IMR-90 (cell line): Measurements from ENCODE around the gene CNBD2. TPM values are rescaled to one million over a fixed set of nuclear protein-coding genes. Genes with fewer than 3 reads are reported as not detected.
A peak's percentile ranks its signal among the peaks of the same experiment; 100 is the strongest.

Source experiments
- ATAC-seq: fragments of 200-7000 bp; cut with Tn5 transposase; 2 replicates; pipeline ENCODE4 v1.9.1; 2020; ENCODE audit warnings: low read depth, mild to moderate bottlenecking, moderate library complexity
- BruUV-seq: library from RNA; stranded (reverse); fragments of 400-500 nt; replicated peaks from 2 replicates; lab custom pipeline; 2021; lab: Mats Ljungman, UMichigan
- CTCF ChIA-PET: fragments of 300-600 bp; formaldehyde crosslinking; extraction: SDS; loops from one replicate; lab custom pipeline; 2021; ENCODE audit warnings: antibody characterized with exemption; lab: Yijun Ruan, JAX
- POLR2A ChIA-PET: fragments of 300-600 bp; sonication (Branson Sonifier 250); formaldehyde crosslinking; loops from one replicate; lab custom pipeline; 2022; ENCODE audit warnings: antibody characterized with exemption; ENCODE audit not compliant: unreplicated experiment; lab: Charles Lee
- DNase-seq: peaks from one replicate; pipeline ENCODE4 v3.0.0; 2013
- H2AFZ ChIP-seq: replicated peaks from 2 replicates; pipeline ENCODE3; 2013; ENCODE audit warnings: low read length, mild to moderate bottlenecking; ENCODE audit not compliant: poor library complexity
- H2AK5ac ChIP-seq: 2 replicates; pipeline ENCODE4 v1.6.1; 2013; ENCODE audit warnings: low read depth, low read length, inconsistent platforms
- H2AK9ac ChIP-seq: replicated peaks from 2 replicates; pipeline ENCODE3; 2013; ENCODE audit warnings: mild to moderate bottlenecking, low read depth, low read length, moderate library complexity; ENCODE audit not compliant: poor library complexity
- H2BK120ac ChIP-seq: 2 replicates; pipeline ENCODE4 v1.6.1; 2013; ENCODE audit warnings: low read depth, low read length, inconsistent platforms
- H2BK15ac ChIP-seq: 3 replicates; pipeline ENCODE4 v1.6.1; 2013; ENCODE audit warnings: low read depth, low read length, inconsistent platforms
- H2BK20ac ChIP-seq: 2 replicates; pipeline ENCODE4 v1.6.1; 2013; ENCODE audit warnings: low read depth, mild to moderate bottlenecking, inconsistent platforms, low read length, moderate library complexity
- H2BK5ac ChIP-seq: 2 replicates; pipeline ENCODE4 v1.6.1; 2013; ENCODE audit warnings: mild to moderate bottlenecking, low read depth, low read length, inconsistent platforms; ENCODE audit not compliant: poor library complexity, severe bottlenecking
- H3K14ac ChIP-seq: replicated peaks from 2 replicates; pipeline ENCODE4 v1.6.1; 2013; ENCODE audit warnings: low read depth, low read length, inconsistent platforms
- H3K18ac ChIP-seq: 2 replicates; pipeline ENCODE4 v1.6.1; 2013; ENCODE audit warnings: low read depth, low read length, control low read depth
- H3K23ac ChIP-seq: 2 replicates; pipeline ENCODE4 v1.6.1; 2013; ENCODE audit warnings: low read depth, low read length, inconsistent platforms
- H3K27ac ChIP-seq: 2 replicates; pipeline ENCODE4 v1.5.1; 2013; ENCODE audit warnings: mild to moderate bottlenecking, control low read depth, low read length; ENCODE audit not compliant: insufficient read depth
- H3K27me3 ChIP-seq: 2 replicates; pipeline ENCODE4 v1.6.1; 2013; ENCODE audit warnings: low read length; ENCODE audit not compliant: control insufficient read depth, insufficient read depth
- H3K36me3 ChIP-seq: 2 replicates; pipeline ENCODE4 v1.6.1; 2013; ENCODE audit warnings: low read length, mixed read lengths; ENCODE audit not compliant: control insufficient read depth, insufficient read depth
- H3K4ac ChIP-seq: 2 replicates; pipeline ENCODE4 v1.6.1; 2013; ENCODE audit warnings: low read depth, low read length, inconsistent platforms
- H3K4me1 ChIP-seq: 2 replicates; pipeline ENCODE4 v1.6.1; 2013; ENCODE audit warnings: low read length, mixed read lengths; ENCODE audit not compliant: control insufficient read depth, insufficient read depth
- H3K4me2 ChIP-seq: 2 replicates; pipeline ENCODE4 v1.6.1; 2013; ENCODE audit warnings: low read depth, mild to moderate bottlenecking, control low read depth, low read length, moderate library complexity
- H3K4me3 ChIP-seq: 2 replicates; pipeline ENCODE4 v1.5.1; 2013; ENCODE audit warnings: low read depth, mild to moderate bottlenecking, control low read depth, low read length, moderate library complexity; ENCODE audit not compliant: insufficient read depth
- H3K56ac ChIP-seq: 2 replicates; pipeline ENCODE4 v1.6.1; 2013; ENCODE audit warnings: low read length, inconsistent platforms; ENCODE audit not compliant: insufficient read depth; ENCODE audit errors: extremely low read depth
- H3K79me1 ChIP-seq, 2 experiments: 2 replicates each; pipeline ENCODE4 v1.6.1; 2013; ENCODE audit warnings: low read length in 2 of 2, inconsistent platforms in 1 of 2, low read depth in 1 of 2
- H3K9ac ChIP-seq: 2 replicates; pipeline ENCODE4 v1.6.1; 2013; ENCODE audit warnings: low read depth, low read length, control low read depth
- H3K9me1 ChIP-seq: 2 replicates; pipeline ENCODE4 v1.6.1; 2013; ENCODE audit warnings: low read length, inconsistent platforms; ENCODE audit not compliant: insufficient read depth
- H3K9me3 ChIP-seq: 2 replicates; pipeline ENCODE4 v1.6.1; 2013; ENCODE audit warnings: low read length; ENCODE audit not compliant: control insufficient read depth, insufficient read depth
- H4K20me1 ChIP-seq: 2 replicates; pipeline ENCODE4 v1.6.1; 2013; ENCODE audit warnings: low read length, inconsistent platforms; ENCODE audit not compliant: insufficient read depth
- H4K5ac ChIP-seq: 2 replicates; pipeline ENCODE4 v1.6.1; 2013; ENCODE audit warnings: mild to moderate bottlenecking, low read depth, low read length, control low read depth
- H4K8ac ChIP-seq, 2 experiments: 2 replicates each; pipeline ENCODE4 v1.6.1; 2013; ENCODE audit warnings: low read depth in 2 of 2, low read length in 2 of 2, control low read depth in 1 of 2, inconsistent platforms in 1 of 2
- H4K91ac ChIP-seq: 2 replicates; pipeline ENCODE4 v1.6.1; 2013; ENCODE audit warnings: low read depth, low read length, inconsistent platforms; ENCODE audit not compliant: insufficient read depth
- BHLHE40 ChIP-seq: fragments of 150-350 bp; IDR thresholded peaks from 2 replicates; pipeline ENCODE4 v1.6.1; 2016; ENCODE audit warnings: mild to moderate bottlenecking, low read depth, low read length
- CEBPB ChIP-seq: IDR thresholded peaks from 2 replicates; pipeline ENCODE4 v1.6.1; 2012; ENCODE audit warnings: low read depth, low read length, improper control_type of control experiment
- CHD1 ChIP-seq: IDR thresholded peaks from 2 replicates; pipeline ENCODE4 v1.6.1; 2012; ENCODE audit warnings: low read depth, low read length, improper control_type of control experiment
- CTCF ChIP-seq: conservative IDR thresholded peaks from 2 replicates; pipeline ENCODE4 v1.5.1; 2012; ENCODE audit warnings: mild to moderate bottlenecking, low read depth, low read length, improper control_type of control experiment
- ELK1 ChIP-seq: fragments of 150-350 bp; IDR thresholded peaks from 2 replicates; pipeline ENCODE4 v1.6.1; 2016; ENCODE audit warnings: low read depth, mild to moderate bottlenecking, low read length, moderate library complexity, borderline replicate concordance
- MAFK ChIP-seq: IDR thresholded peaks from 2 replicates; pipeline ENCODE4 v1.6.1; 2012; ENCODE audit warnings: low read depth, low read length, improper control_type of control experiment
- MAZ ChIP-seq: IDR thresholded peaks from 2 replicates; pipeline ENCODE4 v1.6.1; 2012; ENCODE audit warnings: low read depth, mild to moderate bottlenecking, low read length, improper control_type of control experiment, moderate library complexity, borderline replicate concordance
- MXI1 ChIP-seq: IDR thresholded peaks from 2 replicates; pipeline ENCODE4 v1.6.1; 2012; ENCODE audit warnings: low read depth, mild to moderate bottlenecking, low read length, moderate library complexity, borderline replicate concordance
- NFE2L2 ChIP-seq: fragments of 150-350 bp; IDR thresholded peaks from 2 replicates; pipeline ENCODE4 v1.6.1; 2016; ENCODE audit warnings: low read depth, mild to moderate bottlenecking, low read length
- POLR2A ChIP-seq: IDR thresholded peaks from 2 replicates; pipeline ENCODE4 v1.6.1; 2012; ENCODE audit warnings: mild to moderate bottlenecking, low read depth, low read length
- RAD21 ChIP-seq: IDR thresholded peaks from 2 replicates; pipeline ENCODE4 v1.6.1; 2012; ENCODE audit warnings: low read length, improper control_type of control experiment
- RCOR1 ChIP-seq: IDR thresholded peaks from 2 replicates; pipeline ENCODE4 v1.6.1; 2012; ENCODE audit warnings: mild to moderate bottlenecking, low read length, improper control_type of control experiment; ENCODE audit not compliant: insufficient replicate concordance
- RFX5 ChIP-seq: IDR thresholded peaks from 2 replicates; pipeline ENCODE4 v1.8.0; 2012; ENCODE audit warnings: low read depth, mild to moderate bottlenecking, low read length, moderate library complexity
- SMC3 ChIP-seq: fragments of 150-350 bp; IDR thresholded peaks from 2 replicates; pipeline ENCODE4 v1.6.1; 2016; ENCODE audit warnings: low read depth, mild to moderate bottlenecking, antibody characterized with exemption, low read length, moderate library complexity
- USF2 ChIP-seq: fragments of 150-350 bp; IDR thresholded peaks from 2 replicates; pipeline ENCODE4 v1.6.1; 2017; ENCODE audit warnings: mild to moderate bottlenecking, antibody characterized with exemption, low read length, low read depth
- WGBS, 2 experiments: methylation state at CpG; one replicate each; pipeline versions ENCODE4 v1.1.5 to v1.1.7; 2013; ENCODE audit warnings: missing lambda C conversion rate in 2 of 2; ENCODE audit not compliant: insufficient read length in 1 of 2; ENCODE audit errors: extremely low coverage in 2 of 2; 5-methylcytosine and 5-hydroxymethylcytosine counted together
- dilution Hi-C: fragments of 300-500 bp; cut with HindIII; formaldehyde crosslinking; loops from one replicate; pipeline ENCODE4 v1.14.3; 2018; ENCODE audit warnings: low sequenced_read_pairs; ENCODE audit not compliant: unreplicated experiment
- in situ Hi-C: fragments of 300-500 bp; cut with MboI; formaldehyde crosslinking; loops from 3 replicates; pipeline ENCODE4 v1.14.3; 2019; ENCODE audit warnings: low sequenced_read_pairs, inconsistent platforms, mixed read lengths
- intact Hi-C: fragments of 100-400 bp; cut with micrococcal nuclease; formaldehyde crosslinking; loops from 2 replicates; pipeline ENCODE4 v1.10.0; 2022
- polyA plus RNA-seq, 3 experiments: library from polyadenylated mRNA; depleted of rRNA; stranded (reverse); fragments of >200 nt; gene quantifications; 2 replicates each; pipeline ENCODE4 v1.2.3, GENCODE V29; 2012; ENCODE audit warnings: low replicate concordance in 1 of 3
- total RNA-seq: library from RNA; depleted of rRNA; stranded (reverse); fragments of >200 nt; gene quantifications from 2 replicates; pipeline ENCODE4 v1.2.3, GENCODE V29; 2012

CNBD2 gene
- total and polyA plus RNA-seq, 2 of the 4 experiments (the other 2 are of a cell fraction): 0.90 to 1.7 TPM

- no peak overlapping the region for H3K4me3 ChIP-seq
- no peaks in the 10 kb centered on the region for H4K20me1 ChIP-seq
- ChIA-PET CTCF (interaction anchor here (0.6 to 7.4 kb wide), 21 partner anchors 8 to 529 kb away, joined by 3 to 90 read pairs (median 4); partner anchors contain the start of gene SCAND1), POLR2A (interaction anchor here (0.6 to 0.9 kb wide), 2 partner anchors 47 to 146 kb away, joined by 4 read pairs; no protein-coding TSS in a partner anchor)
- H3K9ac ChIP-seq: no peak overlapping the region
- no peak overlapping the region for H3K4ac ChIP-seq
- intact Hi-C loops (loop anchor here (5.0 kb wide), 1 partner anchor 59 kb away; no protein-coding TSS in a partner anchor), dilution Hi-C loops (no loop called here), in situ Hi-C loops (loop anchor here (25.0 kb wide), 1 partner anchor 444 kb away; no protein-coding TSS in a partner anchor)
- peak overlapping the region; percentile 74; the same call in 1 of the 2 replicates for H3K4me2 ChIP-seq
- H2BK5ac ChIP-seq: no peak overlapping the region
- no peak overlapping the region for H2AK9ac ChIP-seq
- no peak overlapping the region for H3K56ac ChIP-seq
- no peaks in the 10 kb centered on the region for H3K9me3 ChIP-seq
- no peak overlapping the region for H2AK5ac ChIP-seq
- WGBS, 2 experiments: no CpG with 5 or more reads among the region's 6 CpGs
- no peak overlapping the region for H2BK20ac ChIP-seq
- H2AFZ ChIP-seq: no peak overlapping the region
- peak; percentile 94 for ATAC-seq
- H3K27me3 ChIP-seq: peaks cover 13% of the 10 kb centered on the region
- H3K79me1 ChIP-seq: no peaks in the 10 kb centered on the region
- no peaks in the 10 kb centered on the region for H3K9me1 ChIP-seq
- no peak overlapping the region for H4K5ac ChIP-seq
- H3K23ac ChIP-seq: no peak overlapping the region
- H2BK120ac ChIP-seq: no peak overlapping the region
- no peak overlapping the region for H3K18ac ChIP-seq
- BruUV-seq: no TSS peak
- H3K36me3 ChIP-seq: no peaks in the 10 kb centered on the region
- peak; percentile 58 for DNase-seq
- no peak overlapping the region for H3K14ac ChIP-seq
- no peak overlapping the region for H3K27ac ChIP-seq
- no peaks in the 10 kb centered on the region for H3K4me1 ChIP-seq
- TF ChIP-seq CTCF (peak; percentile 82), BHLHE40 (no peak), RAD21 (peak; percentile 71), USF2 (no peak), RCOR1 (no peak), CHD1 (no peak), MAZ (no peak), RFX5 (no peak), ELK1 (no peak), SMC3 (peak; percentile 80), MAFK (peak; percentile 36; the same call in 1 of the 2 replicates), CEBPB (no peak), MXI1 (no peak), NFE2L2 (no peak), POLR2A (no peak)
- no peak overlapping the region for H2BK15ac ChIP-seq
- no peak overlapping the region for H4K91ac ChIP-seq
- H4K8ac ChIP-seq: no peak overlapping the region
These were observed 24.4 kb downstream of the CNBD2 start for GRCh38 chr20:35992713-35993335.
